ENCODE results near the gene TK1.
"Not testable (repeated sequence)": the region's sequence is repeated elsewhere in the genome, so short reads cannot be mapped to it uniquely, and the experiment has no call there.

The TK1 gene

GRCh38 chr17:78142119-78142861 lies 44.6 kb downstream of the TK1 start:
- Histone ChIP-seq H3K36me3 (ENCODE audit: control insufficient read depth, low read depth, low read length) (no peaks in the 10 kb centered on the region), H3K27ac (ENCODE audit: low read length) (no peak overlapping the region), H3K9me3 (ENCODE audit: control insufficient read depth, low read depth, low read length) (no peaks in the 10 kb centered on the region), H3K27me3 (ENCODE audit: control insufficient read depth, insufficient read depth, low read length) (no peaks in the 10 kb centered on the region), H3K9ac (ENCODE audit: low read length) (no peak overlapping the region), H3K4me3 (ENCODE audit: low read length) (no peak overlapping the region), H3K4me1 (ENCODE audit: control insufficient read depth, low read depth, low read length) (no peaks in the 10 kb centered on the region)

DNA sequence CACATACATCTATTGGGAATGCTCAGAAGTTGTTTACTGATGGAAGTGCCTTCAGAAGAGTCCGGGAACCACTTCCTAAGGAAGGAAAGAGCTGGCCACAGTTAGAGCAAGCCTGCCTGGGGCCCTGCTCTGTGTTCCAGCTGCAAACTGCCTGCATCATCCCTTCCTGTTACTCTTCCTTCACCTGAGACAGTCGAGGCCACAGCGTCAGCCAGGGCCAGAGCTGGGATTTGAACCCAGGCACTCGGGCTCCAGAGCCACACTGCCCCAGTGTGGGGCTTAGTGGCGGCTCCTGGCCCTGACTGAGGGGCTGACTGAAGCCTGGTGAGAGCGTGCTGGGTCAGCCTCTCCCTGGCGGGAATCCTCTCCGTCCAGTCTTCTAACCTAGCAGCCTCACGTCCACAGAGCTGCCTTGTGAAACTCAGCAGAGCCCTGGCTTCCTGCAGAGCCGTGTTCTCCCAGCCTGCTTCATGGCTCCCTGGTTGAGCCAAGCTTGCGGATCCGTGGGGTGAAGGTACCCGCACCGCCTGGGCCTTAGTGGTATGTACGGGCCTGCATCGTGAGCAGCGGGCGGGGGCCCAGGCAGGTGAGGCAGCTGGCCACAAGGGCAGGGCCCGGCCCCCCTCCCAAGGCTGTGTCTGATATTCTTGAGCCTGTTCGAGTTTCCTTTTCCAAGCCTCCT lies 45.3 kb downstream of the TK1 start:
- H3K27me3 ChIP-seq (ENCODE audit: control insufficient read depth, insufficient read depth, low read length), result no peaks in the 10 kb centered on the region
- H3K4me3 ChIP-seq (ENCODE audit: low read length), result no peak overlapping the region
- H3K9ac ChIP-seq (ENCODE audit: low read length), result no peak overlapping the region
- H3K9me3 ChIP-seq (ENCODE audit: control insufficient read depth, low read depth, low read length), result no peaks in the 10 kb centered on the region
- no peaks in the 10 kb centered on the region for H3K4me1 ChIP-seq (ENCODE audit: control insufficient read depth, low read depth, low read length)
- no peaks in the 10 kb centered on the region for H3K36me3 ChIP-seq (ENCODE audit: control insufficient read depth, low read depth, low read length)
- no peak overlapping the region for H3K27ac ChIP-seq (ENCODE audit: low read length)

DNA sequence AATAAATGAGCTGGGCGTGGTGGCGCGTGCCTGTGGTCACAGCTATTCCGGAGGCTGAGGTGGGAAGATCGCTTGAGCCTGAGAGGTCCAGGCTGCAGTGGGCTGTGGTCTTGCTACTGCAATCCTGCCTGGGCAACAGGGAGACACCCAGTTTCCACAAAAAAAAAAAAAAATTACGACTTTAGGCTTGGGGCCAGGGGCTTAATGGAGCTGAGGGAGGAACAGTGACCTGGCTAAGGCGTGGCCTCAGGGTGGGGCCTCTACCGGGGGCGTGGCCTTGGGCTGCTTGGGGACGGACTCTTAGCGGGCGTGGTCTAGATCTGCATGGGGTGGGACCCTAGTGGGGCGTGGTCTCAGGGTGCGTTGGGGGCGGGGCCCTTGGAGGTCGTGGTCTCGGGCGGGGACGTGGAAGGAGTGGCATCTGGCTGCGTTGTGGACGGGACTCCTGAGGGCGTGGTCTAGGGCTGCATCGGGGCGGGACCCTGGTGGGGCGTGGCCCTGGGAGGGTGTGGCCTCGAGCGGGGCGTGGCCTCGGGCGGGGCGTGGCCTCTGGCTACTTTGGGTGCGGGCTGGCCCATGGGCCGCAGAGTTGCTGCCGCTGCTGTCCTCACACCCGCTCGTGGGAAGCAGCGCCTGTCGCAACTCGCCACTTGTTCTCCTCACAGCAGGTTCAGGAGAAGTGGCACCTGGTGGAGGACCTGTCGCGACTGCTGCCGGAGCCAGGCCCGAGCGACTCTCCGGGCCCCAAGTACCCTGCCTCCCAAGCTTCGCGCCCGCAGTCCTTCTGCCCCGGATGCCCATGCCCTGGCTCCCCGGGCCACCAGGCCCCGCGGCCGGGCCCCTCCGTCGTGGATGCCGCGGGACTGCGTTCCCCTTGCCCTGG lies 46.4 kb downstream of the TK1 start:
- H3K36me3 ChIP-seq (ENCODE audit: control insufficient read depth, low read depth, low read length), result no peaks in the 10 kb centered on the region
- no peak overlapping the region for H3K27ac ChIP-seq (ENCODE audit: low read length)
- no peaks in the 10 kb centered on the region for H3K4me1 ChIP-seq (ENCODE audit: control insufficient read depth, low read depth, low read length)
- no peak overlapping the region for H3K4me3 ChIP-seq (ENCODE audit: low read length)
- H3K9ac ChIP-seq (ENCODE audit: low read length), result no peak overlapping the region
- no peaks in the 10 kb centered on the region for H3K9me3 ChIP-seq (ENCODE audit: control insufficient read depth, low read depth, low read length)
- no peaks in the 10 kb centered on the region for H3K27me3 ChIP-seq (ENCODE audit: control insufficient read depth, insufficient read depth, low read length)

DNA sequence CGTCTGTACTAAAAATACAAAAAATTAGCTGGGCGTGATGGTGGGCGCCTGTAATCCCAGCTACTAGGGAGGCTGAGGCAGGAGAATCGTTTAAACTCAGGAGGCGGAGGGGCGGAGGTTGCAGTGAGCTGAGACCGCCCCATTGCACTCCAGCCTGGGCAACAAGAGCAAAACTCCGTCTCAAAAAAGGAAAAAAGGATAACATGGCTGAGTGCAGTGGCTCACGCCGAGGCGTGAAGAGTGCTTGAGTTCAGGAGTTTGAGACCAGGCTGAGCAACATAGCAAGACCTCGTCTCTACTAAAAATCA lies 47.0 kb downstream of the TK1 start:
- H3K9ac ChIP-seq (ENCODE audit: low read length); H3K9me3 ChIP-seq (ENCODE audit: control insufficient read depth, low read depth, low read length); H3K4me1 ChIP-seq (ENCODE audit: control insufficient read depth, low read depth, low read length); H3K27me3 ChIP-seq (ENCODE audit: control insufficient read depth, insufficient read depth, low read length); H3K4me3 ChIP-seq (ENCODE audit: low read length); H3K27ac ChIP-seq (ENCODE audit: low read length); H3K36me3 ChIP-seq (ENCODE audit: control insufficient read depth, low read depth, low read length): not testable (repeated sequence)

DNA sequence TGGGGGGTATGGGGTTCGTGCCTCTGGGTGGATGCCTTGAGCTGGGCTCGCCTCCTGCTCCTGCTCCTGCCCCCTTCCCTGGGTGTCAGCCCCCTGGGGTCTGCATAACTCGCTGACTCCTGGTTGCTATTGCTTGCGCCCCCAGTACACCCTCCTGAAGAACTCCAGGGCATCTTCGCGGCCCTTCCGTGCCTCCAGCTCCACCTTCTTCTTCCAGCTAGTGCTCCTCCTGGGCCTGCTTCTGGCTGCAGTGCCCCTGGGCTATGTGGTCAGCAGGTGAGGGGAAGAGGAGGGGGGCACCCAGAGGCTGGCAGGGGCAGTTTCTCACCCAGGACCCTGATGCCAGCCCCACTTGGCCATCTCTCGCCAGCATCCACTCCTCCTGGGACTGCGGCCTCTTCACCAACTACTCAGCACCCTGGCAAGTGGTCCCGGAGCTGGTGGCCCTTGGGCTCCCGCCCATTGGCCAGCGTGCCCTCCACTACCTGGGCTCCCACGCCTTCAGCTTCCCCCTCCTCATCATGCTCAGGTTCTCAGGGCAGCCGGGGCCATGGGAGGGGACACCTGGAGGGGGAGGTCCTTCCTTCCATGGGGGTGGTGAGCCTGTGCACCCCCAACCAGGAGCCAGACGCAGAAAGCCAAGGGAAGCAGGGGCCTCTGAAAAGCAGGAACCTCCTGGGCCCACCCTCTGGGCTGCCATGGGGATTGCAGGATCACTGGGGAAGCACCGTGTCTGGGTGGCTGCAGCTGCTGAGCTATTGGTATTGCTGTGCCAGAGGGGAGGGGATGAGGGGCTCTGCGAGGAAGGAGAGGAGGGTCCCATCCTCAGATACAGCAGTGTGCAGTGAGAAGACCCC lies 48.4 kb downstream of the TK1 start:
- Histone ChIP-seq H3K36me3 (ENCODE audit: control insufficient read depth, low read depth, low read length) (no peaks in the 10 kb centered on the region), H3K9ac (ENCODE audit: low read length) (no peak overlapping the region), H3K4me3 (ENCODE audit: low read length) (no peak overlapping the region), H3K9me3 (ENCODE audit: control insufficient read depth, low read depth, low read length) (no peaks in the 10 kb centered on the region), H3K4me1 (ENCODE audit: control insufficient read depth, low read depth, low read length) (no peaks in the 10 kb centered on the region), H3K27me3 (ENCODE audit: control insufficient read depth, insufficient read depth, low read length) (peaks cover 8% of the 10 kb centered on the region), H3K27ac (ENCODE audit: low read length) (no peak overlapping the region)

DNA sequence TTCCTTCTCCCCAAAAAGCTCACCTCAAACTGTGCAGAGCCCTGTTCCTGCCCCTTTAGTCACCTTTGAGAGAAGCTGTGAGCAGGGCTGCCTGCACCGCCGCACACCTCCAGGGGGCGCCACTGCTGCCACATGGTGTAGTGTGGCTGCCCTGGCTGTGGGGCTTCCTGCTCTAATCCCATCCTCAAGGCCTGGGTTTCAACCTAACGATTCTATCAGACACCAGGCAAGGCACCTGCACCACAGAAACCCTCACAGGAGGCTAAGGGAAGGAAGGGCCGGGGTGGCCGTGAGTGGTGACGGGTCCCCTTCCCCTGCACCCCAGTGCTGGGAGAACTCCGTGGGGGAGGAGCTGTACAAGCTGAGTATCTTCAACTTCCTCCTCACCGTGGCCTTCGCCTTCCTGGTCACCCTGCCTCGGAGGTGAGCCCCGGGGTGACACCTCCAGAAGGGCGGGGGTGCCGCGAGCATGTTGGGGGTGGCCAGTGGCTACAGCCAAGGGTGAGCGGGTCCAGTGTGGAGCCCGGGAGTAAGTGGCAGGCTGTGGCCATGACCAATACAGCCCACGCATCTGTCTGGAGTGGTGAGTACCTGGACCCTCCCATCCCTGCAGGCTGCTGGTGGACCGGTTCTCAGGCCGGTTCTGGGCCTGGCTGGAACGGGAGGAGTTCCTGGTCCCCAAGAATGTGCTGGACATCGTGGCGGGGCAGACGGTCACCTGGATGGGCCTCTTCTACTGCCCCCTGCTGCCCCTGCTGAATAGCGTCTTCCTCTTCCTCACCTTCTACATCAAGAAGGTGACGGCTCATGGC lies 49.3 kb downstream of the TK1 start:
- no peak overlapping the region for H3K27ac ChIP-seq (ENCODE audit: low read length)
- no peaks in the 10 kb centered on the region for H3K4me1 ChIP-seq (ENCODE audit: control insufficient read depth, low read depth, low read length)
- H3K27me3 ChIP-seq (ENCODE audit: control insufficient read depth, insufficient read depth, low read length), result peaks cover 16% of the 10 kb centered on the region

GRCh38 chr17:78135858-78136500 lies 50.9 kb downstream of the TK1 start:
- Histone ChIP-seq H3K9me3 (ENCODE audit: control insufficient read depth, low read depth, low read length) (no peaks in the 10 kb centered on the region), H3K9ac (ENCODE audit: low read length) (no peak overlapping the region), H3K4me3 (ENCODE audit: low read length) (no peak overlapping the region), H3K27ac (ENCODE audit: low read length) (no peak overlapping the region), H3K4me1 (ENCODE audit: control insufficient read depth, low read depth, low read length) (no peaks in the 10 kb centered on the region), H3K27me3 (ENCODE audit: control insufficient read depth, insufficient read depth, low read length) (peaks cover 32% of the 10 kb centered on the region), H3K36me3 (ENCODE audit: control insufficient read depth, low read depth, low read length) (no peaks in the 10 kb centered on the region)

More for the DNA sequence above, 49.3 kb downstream of the TK1 start:
- H3K36me3 ChIP-seq (ENCODE audit: control insufficient read depth, low read depth, low read length), result no peaks in the 10 kb centered on the region
- H3K4me3 ChIP-seq (ENCODE audit: low read length), result no peak overlapping the region
- H3K9ac ChIP-seq (ENCODE audit: low read length), result no peak overlapping the region
- no peaks in the 10 kb centered on the region for H3K9me3 ChIP-seq (ENCODE audit: control insufficient read depth, low read depth, low read length)

GRCh38 chr17:78134899-78135385 lies 51.9 kb downstream of the TK1 start:
- Histone ChIP-seq H3K36me3 (ENCODE audit: control insufficient read depth, low read depth, low read length) (no peaks in the 10 kb centered on the region), H3K27me3 (ENCODE audit: control insufficient read depth, insufficient read depth, low read length) (peaks cover 40% of the 10 kb centered on the region), H3K27ac (ENCODE audit: low read length) (no peak overlapping the region), H3K9me3 (ENCODE audit: control insufficient read depth, low read depth, low read length) (no peaks in the 10 kb centered on the region), H3K4me3 (ENCODE audit: low read length) (no peak overlapping the region), H3K4me1 (ENCODE audit: control insufficient read depth, low read depth, low read length) (no peaks in the 10 kb centered on the region), H3K9ac (ENCODE audit: low read length) (no peak overlapping the region)

- Histone ChIP-seq H3K27me3 (ENCODE audit: control insufficient read depth, insufficient read depth, low read length) (peaks cover 40% of the 10 kb centered on the region), H3K9ac (ENCODE audit: low read length) (no peak overlapping the region), H3K4me3 (ENCODE audit: low read length) (no peak overlapping the region), H3K4me1 (ENCODE audit: control insufficient read depth, low read depth, low read length) (no peaks in the 10 kb centered on the region), H3K27ac (ENCODE audit: low read length) (no peak overlapping the region), H3K9me3 (ENCODE audit: control insufficient read depth, low read depth, low read length) (no peaks in the 10 kb centered on the region), H3K36me3 (ENCODE audit: control insufficient read depth, low read depth, low read length) (no peaks in the 10 kb centered on the region)
Measured at GRCh38 chr17:78133971-78134898, 52.6 kb downstream of the TK1 start.
